CD4-positive, alpha-beta T cell treated with Interleukin-17A for 4 hours (primary cell): ENCODE data around the gene CHMP1B.
A peak's percentile ranks its signal among the peaks of the same experiment; 100 is the strongest.
"Not testable (repeated sequence)": the region's sequence is repeated elsewhere in the genome, so short reads cannot be mapped to it uniquely, and the experiment has no call there.

Experiments used
- DNase-seq: peaks from one replicate; pipeline ENCODE4 v3.0.0-alpha.2; 2020; ENCODE audit warnings: mixed read lengths

The CHMP1B gene

GRCh38 chr18:11871501-11871900, 20.3 kb downstream of the CHMP1B start:
- DNase-seq, result no peak

- DNase-seq, result peak; percentile 27
Measured at GRCh38 chr18:11872479-11873136, 21.4 kb downstream of the CHMP1B start.

- no peak for DNase-seq
Measured at GRCh38 chr18:11873670-11874340, 22.6 kb downstream of the CHMP1B start.

GRCh38 chr18:11874676-11875075, 23.5 kb downstream of the CHMP1B start:
- DNase-seq, result no peak

GRCh38 chr18:11877497-11878135, 26.4 kb downstream of the CHMP1B start:
- no peak for DNase-seq

- no peak for DNase-seq
Measured at GRCh38 chr18:11880586-11881304, 29.5 kb downstream of the CHMP1B start.

GRCh38 chr18:11882636-11883035, 31.4 kb downstream of the CHMP1B start:
- DNase-seq, result no peak

GRCh38 chr18:11883153-11883552, 31.9 kb downstream of the CHMP1B start:
- DNase-seq, result no peak

- DNase-seq, result no peak
Measured at GRCh38 chr18:11884396-11885030, 33.3 kb downstream of the CHMP1B start.

GRCh38 chr18:11885278-11885947, 34.2 kb downstream of the CHMP1B start:
- no peak for DNase-seq

- DNase-seq, result no peak
Measured at GRCh38 chr18:11886577-11887110, 35.4 kb downstream of the CHMP1B start.

- no peak for DNase-seq
Measured at GRCh38 chr18:11887328-11888128, 36.3 kb downstream of the CHMP1B start.

GRCh38 chr18:11888726-11889125, 37.5 kb downstream of the CHMP1B start:
- DNase-seq, result no peak

- no peak for DNase-seq
Measured at GRCh38 chr18:11889284-11889683, 38.1 kb downstream of the CHMP1B start.

GRCh38 chr18:11891737-11892136, 40.5 kb downstream of the CHMP1B start:
- DNase-seq, result no peak

GRCh38 chr18:11892438-11892837, 41.2 kb downstream of the CHMP1B start:
- not testable (repeated sequence) for DNase-seq

GRCh38 chr18:11897781-11898180, 46.6 kb downstream of the CHMP1B start:
- DNase-seq, result no peak

GRCh38 chr18:11899063-11899462, 47.9 kb downstream of the CHMP1B start:
- no peak for DNase-seq

- no peak for DNase-seq
Measured at GRCh38 chr18:11901826-11902438, 50.7 kb downstream of the CHMP1B start.

GRCh38 chr18:11902522-11903292, 51.5 kb downstream of the CHMP1B start:
- DNase-seq, result no peak
